Stimulated activated CD4-positive, alpha-beta T cell treated with anti-CD3 and anti-CD28 coated beads, Interleukin-4, amount 100 ng/mL, for 1 hour (primary cell): ENCODE measurements around the gene OR52A1.
A peak's percentile ranks its signal among the peaks of the same experiment; 100 is the strongest.

Source experiments
- DNase-seq: peaks from one replicate; pipeline ENCODE4 v3.0.0-alpha.2; 2020

Gene OR52A1

GRCh38 chr11:5131584-5132335 is 22.8 kb downstream of the OR52A1 start:
- DNase-seq, result no peak

- no peak for DNase-seq
Measured at GRCh38 chr11:5129457-5129877, 25.1 kb downstream of the OR52A1 start.

DNA sequence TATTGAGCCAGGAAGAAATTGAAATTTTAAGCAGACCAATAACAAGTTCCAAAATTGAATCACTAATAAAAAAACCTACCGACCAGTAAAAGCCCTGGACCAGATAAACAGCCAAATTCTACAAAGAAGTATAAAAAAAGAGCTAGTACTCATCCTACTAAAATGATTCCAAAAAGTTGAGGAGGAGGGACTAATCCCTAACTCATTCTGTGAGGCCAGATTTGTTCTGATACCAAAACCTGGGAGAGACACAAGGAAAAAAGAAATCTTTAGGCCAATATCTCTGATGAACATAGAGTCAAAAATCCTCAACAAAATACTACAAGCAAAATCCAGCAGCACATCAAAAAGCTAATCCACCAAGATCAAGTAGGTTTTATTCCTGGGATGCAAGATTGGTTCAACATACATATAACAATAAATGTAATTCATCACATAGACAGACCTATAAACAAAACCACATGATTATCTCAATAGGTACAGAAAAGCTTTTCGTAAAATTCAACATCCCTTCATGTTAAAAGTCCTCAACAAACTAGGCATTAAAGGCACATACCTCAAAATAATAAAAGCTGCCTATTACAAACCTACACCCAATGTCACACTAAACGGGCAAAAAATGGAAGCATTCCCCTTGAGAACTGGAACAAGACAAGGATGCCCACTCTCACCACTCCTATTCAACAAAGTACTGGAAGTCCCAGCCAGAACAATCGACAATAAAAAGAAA is 29.5 kb downstream of the OR52A1 start:
- no peak for DNase-seq

DNA sequence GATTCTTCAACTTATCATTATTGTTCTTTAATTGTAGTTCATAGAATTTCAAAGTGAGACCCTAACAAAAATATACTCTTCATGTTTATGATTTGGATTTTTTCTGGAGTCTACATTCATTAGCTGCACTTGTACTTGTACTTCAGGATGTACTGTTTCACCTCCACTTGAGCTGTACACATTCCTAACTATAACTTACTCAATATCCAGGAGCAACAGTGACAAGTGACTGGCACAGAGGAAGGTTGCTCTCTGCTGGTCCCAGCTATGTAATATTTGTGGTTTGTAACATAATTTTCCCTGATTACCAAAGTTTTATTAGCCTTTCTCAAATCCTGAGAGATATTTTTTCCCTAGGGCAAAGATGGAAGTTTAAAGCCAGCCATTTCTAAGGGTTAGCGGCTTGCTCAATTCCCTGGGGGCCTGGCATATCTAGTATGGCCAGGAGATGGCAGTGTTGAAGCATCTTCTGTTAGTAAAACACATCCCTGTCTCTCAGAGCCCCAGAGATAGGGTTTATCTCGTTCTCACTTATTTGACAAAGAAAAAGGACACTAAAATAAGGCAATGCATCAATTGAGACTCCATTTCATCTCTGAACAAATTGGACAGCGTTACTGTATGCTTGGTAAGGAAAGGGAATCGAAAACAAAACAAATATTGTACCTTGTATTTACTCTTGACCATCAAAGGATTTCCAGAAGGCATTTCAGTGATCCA is 30.6 kb downstream of the OR52A1 start:
- DNase-seq, result peak; percentile 27

- DNase-seq, result no peak
Measured at GRCh38 chr11:5118893-5119292, 35.7 kb downstream of the OR52A1 start.

DNA sequence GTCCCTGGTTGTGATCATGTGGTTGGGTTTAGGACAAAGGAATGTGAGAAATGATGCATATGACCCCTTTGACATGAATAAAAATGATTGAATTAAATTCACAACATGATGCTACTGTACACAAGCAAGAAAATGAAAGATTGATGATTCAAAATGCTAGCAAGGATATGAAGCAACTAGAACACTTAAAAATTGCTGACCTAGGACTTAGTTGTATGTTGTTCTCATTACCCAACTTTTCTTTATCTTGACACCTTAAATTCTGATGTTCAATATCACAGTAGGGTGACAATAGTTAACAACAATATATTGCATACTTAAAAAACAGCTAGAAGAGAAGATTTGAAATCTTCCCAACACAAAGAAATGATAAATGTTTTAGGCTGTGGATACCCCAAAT is 37.0 kb downstream of the OR52A1 start:
- DNase-seq, result no peak

DNA sequence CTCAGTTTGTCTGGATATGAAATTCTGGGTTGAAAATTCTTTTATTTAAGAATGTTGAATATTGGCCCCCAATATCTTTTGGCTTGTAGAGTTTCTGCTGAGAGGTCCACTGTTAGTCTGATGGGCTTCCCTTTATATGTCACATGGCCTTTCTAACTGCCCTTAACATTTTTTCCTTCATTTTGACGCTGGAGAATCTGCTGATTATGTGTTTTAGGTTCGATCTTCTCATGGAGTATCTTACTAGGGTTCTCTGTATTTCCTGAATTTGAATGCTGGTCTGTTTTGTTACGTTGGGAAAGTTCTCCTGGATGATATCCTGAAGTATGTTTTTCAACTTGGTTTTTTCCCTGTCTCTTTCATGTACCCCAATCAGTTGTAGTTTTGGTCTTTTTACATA is 39.2 kb downstream of the OR52A1 start:
- DNase-seq, result no peak

DNA sequence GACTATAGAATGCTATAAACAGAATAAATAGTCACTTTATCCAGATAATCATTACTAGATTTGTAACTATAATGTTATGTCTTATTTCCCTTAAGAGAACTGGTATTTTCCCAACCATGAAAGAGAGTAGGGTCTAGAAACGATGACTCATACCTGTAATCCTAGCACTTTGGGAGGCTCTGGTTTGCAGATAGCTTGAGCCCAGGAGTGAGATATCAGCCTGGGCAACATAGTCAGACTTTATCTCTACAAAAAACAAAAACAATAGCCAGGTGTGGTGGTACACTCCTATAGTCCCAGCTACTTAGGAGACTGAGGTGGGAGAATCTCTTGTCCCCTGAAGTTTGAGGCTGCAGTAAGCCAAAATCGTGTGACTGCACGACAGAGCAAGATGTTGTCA is 47.3 kb downstream of the OR52A1 start:
- no peak for DNase-seq

DNA sequence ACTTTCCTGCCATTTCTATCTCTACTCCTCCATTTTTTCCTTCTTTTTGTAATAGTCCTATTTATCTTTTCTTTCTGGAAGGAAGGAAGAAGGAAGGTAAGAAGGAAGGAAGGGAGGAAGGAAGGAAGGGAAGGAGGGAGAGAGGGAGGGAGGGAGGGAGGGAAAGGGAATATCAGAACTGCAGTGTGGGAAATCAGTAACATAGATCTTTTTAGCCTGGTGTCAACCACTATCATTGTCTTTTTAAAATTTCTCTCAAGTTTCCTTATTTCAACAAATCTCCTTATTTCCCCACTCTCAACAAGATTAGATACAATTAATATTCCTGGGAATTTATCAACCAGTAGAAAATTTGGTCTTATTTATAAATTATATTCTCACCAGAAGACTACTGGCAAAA is 51.5 kb downstream of the OR52A1 start:
- no peak for DNase-seq

- DNase-seq, result no peak
Measured at GRCh38 chr11:5102246-5102645, 52.3 kb downstream of the OR52A1 start.

- no peak for DNase-seq
Measured at GRCh38 chr11:5096011-5096410, 58.5 kb downstream of the OR52A1 start.
